ENCODE data around the gene STK11. TPM values are rescaled to one million over a fixed set of nuclear protein-coding genes. Genes with fewer than 3 reads are reported as not detected.

The STK11 gene
- total RNA-seq, 1 donor from 2014 or later = 69.6 TPM

DNA sequence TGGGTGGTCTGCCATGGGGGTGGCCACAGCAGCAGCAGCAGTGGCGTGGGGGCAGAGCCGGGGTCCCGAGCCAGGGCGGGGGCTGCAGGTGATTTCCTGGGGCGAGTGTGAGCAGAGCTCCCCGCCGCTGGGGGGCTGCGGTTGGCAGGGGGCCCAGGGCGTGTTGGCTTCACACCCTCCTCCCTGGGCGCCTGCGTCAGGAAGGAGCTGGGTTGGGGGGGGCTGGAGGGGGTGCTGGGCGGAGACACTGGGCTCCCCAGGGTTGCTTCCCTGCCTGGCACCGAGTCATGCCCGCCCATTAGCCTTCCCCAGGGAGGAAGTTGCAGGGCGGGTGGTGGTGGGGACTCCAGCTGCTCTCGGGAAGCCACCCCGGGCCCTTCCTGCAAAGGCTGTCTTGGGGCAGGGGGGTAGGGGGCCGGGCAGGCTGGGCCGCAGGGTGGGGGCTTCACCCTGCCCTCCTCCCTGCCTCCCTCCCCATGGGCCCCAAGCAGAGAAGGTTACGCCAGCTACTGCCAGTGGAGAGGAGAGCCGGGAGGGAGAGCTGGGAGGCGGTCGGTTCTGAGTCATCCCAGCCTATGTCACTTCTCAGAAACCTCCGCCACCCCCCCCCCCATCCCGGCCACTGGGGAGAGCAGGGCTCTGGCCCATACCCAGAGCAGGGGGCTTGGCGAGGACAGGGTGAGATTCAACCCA is 47.4 kb downstream of the STK11 start:
- peak overlapping the region; percentile 88 for H3K27ac Mint-ChIP-seq
- intact Hi-C loops (cut with micrococcal nuclease) = no loop called here
- H3K27me3 Mint-ChIP-seq (ENCODE audit: insufficient read depth) = no peaks in the 10 kb centered on the region
- H3K4me1 Mint-ChIP-seq (ENCODE audit: low read depth) = peaks cover 12% of the 10 kb centered on the region
- H3K36me3 Mint-ChIP-seq (ENCODE audit: low read depth) = peaks cover 31% of the 10 kb centered on the region
- peak overlapping the region; percentile 95 for H3K4me3 Mint-ChIP-seq
- DNase-seq (ENCODE audit: low spot score) = peak; percentile 64
- no peaks in the 10 kb centered on the region for H3K9me3 Mint-ChIP-seq

DNA sequence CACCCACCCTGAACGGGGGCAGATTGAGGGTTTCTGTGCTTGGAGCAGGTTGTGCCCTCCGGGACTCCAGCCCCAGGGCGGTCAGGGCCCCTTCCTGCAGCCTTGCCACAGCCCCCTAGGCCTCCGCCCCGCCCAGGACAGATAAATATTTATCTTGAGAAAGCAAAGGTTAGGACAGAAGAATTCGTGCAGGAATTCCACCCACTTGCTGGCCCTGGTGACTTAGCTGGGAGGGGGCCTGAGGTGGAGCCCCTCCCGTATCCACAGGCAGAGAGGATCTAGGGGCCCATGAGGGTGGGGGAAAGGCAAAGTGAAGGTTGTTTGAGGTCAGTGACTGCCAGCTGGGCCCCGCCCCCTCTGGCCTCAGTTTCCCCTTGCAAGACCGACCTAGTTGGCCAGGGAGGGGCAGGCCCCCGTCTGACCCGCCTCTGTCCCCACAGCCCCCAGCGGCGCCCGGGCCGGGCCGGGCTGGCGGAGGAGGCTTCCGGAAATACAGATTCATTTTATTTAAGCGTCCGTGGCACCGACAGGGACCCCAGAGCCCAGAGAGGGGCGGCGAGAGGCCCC is 48.0 kb downstream of the STK11 start:
- H3K27me3 Mint-ChIP-seq (ENCODE audit: insufficient read depth) = no peaks in the 10 kb centered on the region
- no peak for DNase-seq (ENCODE audit: low spot score)
- peaks cover 15% of the 10 kb centered on the region for H3K4me1 Mint-ChIP-seq (ENCODE audit: low read depth)
- H3K27ac Mint-ChIP-seq = peak overlapping the region; percentile 88
- H3K36me3 Mint-ChIP-seq (ENCODE audit: low read depth) = peaks cover 34% of the 10 kb centered on the region
- peak overlapping the region; percentile 95 for H3K4me3 Mint-ChIP-seq
- no peaks in the 10 kb centered on the region for H3K9me3 Mint-ChIP-seq
- intact Hi-C loops (cut with micrococcal nuclease) = no loop called here

DNA sequence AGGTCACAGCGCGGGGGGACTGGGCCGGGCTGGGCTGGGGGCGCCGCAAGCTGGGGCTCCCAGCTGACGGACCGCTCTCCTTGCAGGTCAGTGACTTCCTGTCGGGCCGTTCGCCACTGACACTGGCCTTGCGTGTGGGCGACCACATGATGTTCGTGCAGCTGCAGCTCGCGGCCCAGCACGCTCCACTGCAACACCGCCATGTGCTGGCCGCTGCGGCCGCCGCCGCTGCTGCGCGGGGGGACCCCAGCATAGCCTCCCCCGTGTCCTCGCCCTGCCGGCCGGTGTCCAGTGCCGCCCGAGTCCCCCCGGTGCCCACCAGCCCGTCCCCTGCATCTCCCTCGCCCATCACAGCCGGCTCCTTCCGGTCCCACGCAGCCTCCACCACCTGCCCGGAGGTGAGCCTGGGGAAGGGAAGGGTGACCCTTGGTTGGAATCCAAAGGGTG is 48.5 kb downstream of the STK11 start:
- DNase-seq (ENCODE audit: low spot score) = no peak
- peaks cover 20% of the 10 kb centered on the region for H3K4me1 Mint-ChIP-seq (ENCODE audit: low read depth)
- no peak overlapping the region for H3K27ac Mint-ChIP-seq
- H3K4me3 Mint-ChIP-seq = no peak overlapping the region
- H3K36me3 Mint-ChIP-seq (ENCODE audit: low read depth) = peaks cover 39% of the 10 kb centered on the region
- no peaks in the 10 kb centered on the region for H3K27me3 Mint-ChIP-seq (ENCODE audit: insufficient read depth)
- intact Hi-C loops (cut with micrococcal nuclease) = no loop called here
- H3K9me3 Mint-ChIP-seq = no peaks in the 10 kb centered on the region

DNA sequence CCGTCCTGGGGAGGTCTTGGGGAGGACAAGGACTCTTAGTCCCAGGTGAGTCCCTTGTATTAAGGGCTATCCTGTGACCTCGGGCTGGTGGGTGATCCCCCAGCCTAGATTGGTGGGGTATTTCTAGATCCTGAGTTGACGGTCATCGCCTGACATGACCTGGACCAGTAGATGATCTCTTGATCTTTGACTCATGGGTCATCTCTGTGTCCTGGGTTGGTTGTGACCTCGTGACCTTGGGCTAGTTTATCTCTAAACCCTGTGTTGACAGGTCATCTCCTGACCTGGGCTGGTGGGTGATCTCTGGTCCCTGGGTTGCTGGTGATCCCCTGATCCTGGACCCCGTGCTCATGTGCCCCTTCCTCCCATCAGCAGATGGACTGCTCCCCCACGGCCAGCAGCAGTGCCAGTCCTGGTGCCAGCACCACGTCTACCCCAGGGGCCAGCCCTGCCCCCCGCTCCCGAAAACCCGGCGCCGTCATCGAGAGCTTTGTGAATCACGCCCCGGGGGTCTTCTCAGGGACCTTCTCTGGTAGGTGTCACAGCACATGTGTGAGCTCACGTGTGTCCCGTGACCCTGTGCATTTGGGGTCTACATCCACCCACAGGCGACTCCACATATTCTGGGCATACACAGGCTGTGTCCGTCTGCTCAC is 49.1 kb downstream of the STK11 start:
- Mint-ChIP-seq H3K4me3 (peak overlapping the region; percentile 33), H3K27me3 (ENCODE audit: insufficient read depth) (no peaks in the 10 kb centered on the region), H3K36me3 (ENCODE audit: low read depth) (peaks cover 39% of the 10 kb centered on the region), H3K27ac (peak overlapping the region; percentile 61), H3K4me1 (ENCODE audit: low read depth) (peaks cover 26% of the 10 kb centered on the region), H3K9me3 (no peaks in the 10 kb centered on the region)
- no peak for DNase-seq (ENCODE audit: low spot score)
- intact Hi-C loops (cut with micrococcal nuclease) = no loop called here

DNA sequence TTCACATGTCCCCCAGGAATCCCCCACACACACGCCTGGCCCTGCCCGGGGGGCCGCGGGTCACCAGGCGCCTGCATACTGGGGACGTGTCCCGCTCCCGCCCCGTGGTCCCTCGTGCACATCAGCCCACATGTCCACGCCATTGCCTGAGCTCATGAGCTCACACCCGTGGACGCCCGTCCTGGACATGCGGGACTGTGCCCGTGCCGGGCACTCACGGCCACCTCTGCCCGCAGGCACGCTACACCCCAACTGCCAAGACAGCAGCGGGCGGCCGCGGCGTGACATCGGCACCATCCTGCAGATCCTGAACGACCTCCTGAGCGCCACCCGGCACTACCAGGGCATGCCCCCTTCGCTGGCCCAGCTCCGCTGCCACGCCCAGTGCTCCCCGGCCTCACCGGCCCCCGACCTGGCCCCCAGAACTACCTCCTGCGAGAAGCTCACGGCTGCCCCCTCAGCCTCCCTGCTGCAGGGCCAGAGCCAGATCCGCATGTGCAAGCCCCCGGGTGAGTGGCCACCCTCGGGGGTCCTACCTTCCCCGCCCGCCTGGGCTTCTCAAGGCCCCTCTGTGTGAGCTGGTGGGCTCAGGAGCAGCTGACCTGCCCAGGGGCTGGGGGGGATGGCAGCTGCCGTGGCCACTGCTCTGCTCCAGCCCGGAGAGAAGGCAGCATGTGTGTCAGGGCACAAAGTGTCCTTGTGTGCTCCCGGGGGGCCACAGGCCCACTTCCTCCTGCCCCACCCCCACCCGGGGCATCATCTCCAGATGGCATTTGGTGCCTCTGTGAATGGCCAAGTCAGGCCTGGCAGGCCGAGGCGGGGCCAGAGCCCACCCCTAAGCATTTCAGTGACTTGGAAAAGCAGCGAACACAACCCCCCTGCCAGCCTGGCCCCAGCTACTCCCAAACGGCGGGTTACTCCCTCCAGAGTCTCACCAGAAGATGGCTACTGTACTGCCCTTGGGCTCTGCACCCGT is 49.9 kb downstream of the STK11 start:
- no peak for DNase-seq (ENCODE audit: low spot score)
- intact Hi-C loops (cut with micrococcal nuclease) = no loop called here

DNA sequence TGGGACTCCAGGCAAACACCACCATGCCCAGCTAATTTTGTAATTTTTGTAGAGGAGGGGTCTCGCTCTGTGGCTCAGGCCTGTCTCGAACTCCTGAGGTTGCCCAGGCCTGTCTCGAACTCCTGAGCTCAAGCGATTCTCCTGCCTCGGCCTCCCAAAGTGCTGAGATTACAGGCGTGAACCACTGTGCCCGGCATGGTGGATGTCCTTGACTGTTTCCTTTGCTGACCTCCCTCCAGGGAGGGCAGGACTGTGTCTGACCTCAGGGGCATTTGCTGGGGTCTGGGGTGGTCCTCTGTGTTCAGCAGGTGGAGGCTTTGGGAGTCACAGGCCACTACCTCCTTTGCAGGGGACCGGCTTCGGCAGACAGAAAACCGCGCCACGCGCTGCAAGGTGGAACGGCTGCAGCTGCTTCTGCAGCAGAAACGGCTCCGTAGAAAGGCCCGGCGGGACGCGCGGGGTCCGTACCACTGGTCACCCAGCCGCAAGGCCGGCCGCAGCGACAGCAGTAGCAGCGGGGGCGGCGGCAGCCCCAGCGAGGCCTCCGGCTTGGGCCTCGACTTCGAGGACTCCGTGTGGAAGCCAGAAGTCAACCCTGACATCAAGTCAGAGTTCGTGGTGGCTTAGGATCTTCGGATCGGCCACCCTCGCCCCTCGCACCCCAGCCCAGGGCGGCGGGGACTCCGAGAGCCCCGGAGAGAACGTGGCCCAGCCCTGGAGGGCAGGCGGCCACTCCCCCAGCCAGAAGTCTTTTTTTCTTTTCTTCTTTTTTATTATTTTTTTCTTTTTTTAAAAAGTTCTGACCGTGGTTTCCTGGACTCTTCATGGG is 51.3 kb downstream of the STK11 start:
- peaks cover 34% of the 10 kb centered on the region for H3K36me3 Mint-ChIP-seq (ENCODE audit: low read depth)
- DNase-seq (ENCODE audit: low spot score) = no peak
- H3K27me3 Mint-ChIP-seq (ENCODE audit: insufficient read depth) = no peaks in the 10 kb centered on the region
- intact Hi-C loops (cut with micrococcal nuclease) = no loop called here
- H3K27ac Mint-ChIP-seq = peak overlapping the region; percentile 49
- peaks cover 36% of the 10 kb centered on the region for H3K4me1 Mint-ChIP-seq (ENCODE audit: low read depth)
- H3K4me3 Mint-ChIP-seq = peak overlapping the region; percentile 65
- H3K9me3 Mint-ChIP-seq = no peaks in the 10 kb centered on the region

More for the DNA sequence above, 49.9 kb downstream of the STK11 start:
- no peak overlapping the region for H3K27ac Mint-ChIP-seq
- no peaks in the 10 kb centered on the region for H3K9me3 Mint-ChIP-seq
- peaks cover 30% of the 10 kb centered on the region for H3K4me1 Mint-ChIP-seq (ENCODE audit: low read depth)
- peaks cover 40% of the 10 kb centered on the region for H3K36me3 Mint-ChIP-seq (ENCODE audit: low read depth)
- no peaks in the 10 kb centered on the region for H3K27me3 Mint-ChIP-seq (ENCODE audit: insufficient read depth)
- H3K4me3 Mint-ChIP-seq = peak overlapping the region; percentile 33

DNA sequence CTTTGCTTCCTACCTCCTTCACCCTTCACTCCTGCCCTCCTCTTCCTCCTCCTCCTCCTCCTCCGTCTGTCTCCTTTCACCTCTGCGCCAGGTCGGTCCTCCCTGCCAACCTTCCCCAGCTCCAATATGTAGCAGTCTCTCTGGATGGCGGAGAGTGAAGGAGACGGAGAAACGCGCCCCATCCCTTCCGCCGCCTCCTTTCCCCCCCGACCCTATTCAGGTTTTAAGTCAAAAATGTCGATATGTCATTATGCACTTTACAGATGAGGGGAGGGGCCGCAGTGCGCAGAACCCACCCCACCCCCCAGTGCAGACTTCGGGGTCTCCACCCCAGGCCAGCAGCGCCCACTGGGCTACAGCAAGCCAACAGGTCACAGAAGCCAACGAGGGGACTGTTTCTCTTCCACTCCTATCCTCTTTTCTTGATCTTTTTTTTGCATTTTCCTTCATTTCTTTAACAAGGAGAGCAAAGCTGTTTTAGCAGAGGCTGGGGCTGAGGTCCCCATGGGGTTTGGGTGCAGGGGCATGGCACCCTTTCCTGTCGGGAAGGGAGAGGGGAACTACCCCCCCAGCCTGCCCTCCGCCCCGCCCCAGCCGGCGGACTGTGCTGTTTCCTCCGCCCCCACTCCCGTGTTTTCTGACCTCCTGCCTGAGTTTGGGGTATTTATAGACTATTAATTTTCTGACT is 52.0 kb downstream of the STK11 start:
- peak overlapping the region; percentile 49 for H3K27ac Mint-ChIP-seq
- H3K27me3 Mint-ChIP-seq (ENCODE audit: insufficient read depth) = no peaks in the 10 kb centered on the region
- intact Hi-C loops (cut with micrococcal nuclease) = no loop called here
- H3K36me3 Mint-ChIP-seq (ENCODE audit: low read depth) = peaks cover 29% of the 10 kb centered on the region
- peaks cover 39% of the 10 kb centered on the region for H3K4me1 Mint-ChIP-seq (ENCODE audit: low read depth)
- no peaks in the 10 kb centered on the region for H3K9me3 Mint-ChIP-seq
- no peak for DNase-seq (ENCODE audit: low spot score)
- peak overlapping the region; percentile 65 for H3K4me3 Mint-ChIP-seq

DNA sequence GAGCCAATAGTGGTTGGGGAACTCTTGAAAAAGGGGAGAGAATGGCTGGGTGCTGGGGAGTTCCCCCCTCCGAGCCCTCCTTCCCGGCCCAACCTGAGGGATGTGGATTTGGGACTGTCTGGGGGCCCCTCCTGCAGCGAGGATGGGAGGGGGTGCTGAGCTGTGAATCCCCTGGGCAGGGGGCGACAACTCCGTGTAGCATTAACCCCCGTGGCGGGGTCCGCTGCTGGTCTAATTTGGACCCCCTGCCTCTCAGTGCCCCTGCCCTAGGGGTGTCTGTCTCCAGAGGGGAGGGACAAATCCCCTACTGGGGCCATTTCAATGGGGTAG is 52.5 kb downstream of the STK11 start:
- Mint-ChIP-seq H3K4me1 (ENCODE audit: low read depth) (peaks cover 42% of the 10 kb centered on the region), H3K4me3 (peak overlapping the region; percentile 65)
- intact Hi-C loops (cut with micrococcal nuclease) = no loop called here

DNA sequence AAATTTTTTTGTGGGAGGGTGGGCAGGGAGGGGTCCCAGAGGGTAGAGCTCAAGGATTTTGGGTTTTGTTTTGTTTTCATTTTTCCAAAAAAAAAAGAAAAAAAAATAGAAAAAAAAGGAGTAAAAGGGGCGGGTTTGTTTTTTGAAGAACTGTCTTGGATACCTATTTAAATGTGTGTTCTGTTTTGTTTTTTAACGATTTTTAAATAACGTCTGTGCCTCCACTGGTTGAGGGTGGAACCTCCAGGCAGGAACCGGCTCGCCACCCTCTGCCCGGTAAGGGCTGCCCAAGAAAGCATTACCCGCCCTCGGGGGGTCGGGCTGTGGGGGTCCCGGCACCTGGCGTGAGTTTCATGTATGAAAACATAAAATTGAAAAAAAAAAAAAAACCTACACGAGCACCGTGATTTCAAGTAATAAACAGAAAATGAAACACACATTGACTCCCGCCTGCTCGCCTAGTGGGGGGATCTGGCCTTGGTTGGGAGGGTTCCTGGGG is 53.2 kb downstream of the STK11 start:
- Mint-ChIP-seq H3K9me3 (no peaks in the 10 kb centered on the region), H3K27me3 (ENCODE audit: insufficient read depth) (no peaks in the 10 kb centered on the region), H3K4me1 (ENCODE audit: low read depth) (peaks cover 41% of the 10 kb centered on the region), H3K27ac (peak overlapping the region; percentile 98), H3K36me3 (ENCODE audit: low read depth) (peaks cover 28% of the 10 kb centered on the region), H3K4me3 (peak overlapping the region; percentile 86)
- intact Hi-C loops (cut with micrococcal nuclease) = no loop called here
- no peak for DNase-seq (ENCODE audit: low spot score)

More for the DNA sequence above, 52.5 kb downstream of the STK11 start:
- Mint-ChIP-seq H3K27me3 (ENCODE audit: insufficient read depth) (no peaks in the 10 kb centered on the region), H3K27ac (peak overlapping the region; percentile 49), H3K36me3 (ENCODE audit: low read depth) (peaks cover 30% of the 10 kb centered on the region), H3K9me3 (no peaks in the 10 kb centered on the region)
- no peak for DNase-seq (ENCODE audit: low spot score)

DNA sequence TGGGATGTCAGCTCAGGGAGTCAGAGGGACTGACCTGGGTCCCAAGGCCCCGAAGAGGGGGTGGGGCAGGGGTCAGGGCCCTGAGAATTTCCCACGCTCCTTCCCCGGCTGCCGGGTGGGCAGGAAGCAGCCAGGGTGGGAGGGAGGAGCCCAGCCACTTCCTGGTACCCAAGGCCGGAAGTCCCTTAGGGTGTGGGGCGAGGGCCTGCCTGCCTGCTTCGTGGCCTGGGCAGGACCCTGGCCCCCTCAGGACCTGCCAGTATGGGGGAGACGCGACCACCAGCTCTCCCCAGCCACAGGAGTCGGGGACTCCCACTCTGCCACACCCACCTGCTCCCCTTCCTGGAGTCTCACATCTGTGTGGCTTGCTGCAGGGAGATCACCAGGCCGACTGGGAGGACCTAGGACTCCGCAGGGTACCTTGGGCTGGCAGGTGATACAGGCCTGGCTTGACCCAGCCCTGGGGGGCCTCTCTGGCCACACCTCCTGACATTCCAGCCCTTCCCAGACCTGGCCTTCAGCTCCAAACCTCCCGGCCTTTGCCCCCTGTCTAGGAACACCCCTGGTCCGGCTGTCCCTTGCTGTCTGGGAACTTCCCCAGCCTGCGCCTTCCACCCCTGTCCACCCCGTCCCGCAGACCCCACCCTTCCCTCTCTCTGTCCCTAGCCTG is 53.8 kb downstream of the STK11 start:
- peaks cover 41% of the 10 kb centered on the region for H3K4me1 Mint-ChIP-seq (ENCODE audit: low read depth)
- peak overlapping the region; percentile 86 for H3K4me3 Mint-ChIP-seq

More for the DNA sequence above, 53.8 kb downstream of the STK11 start:
- peak; percentile 75 for DNase-seq (ENCODE audit: low spot score)
- Mint-ChIP-seq H3K9me3 (no peaks in the 10 kb centered on the region), H3K36me3 (ENCODE audit: low read depth) (peaks cover 28% of the 10 kb centered on the region), H3K27me3 (ENCODE audit: insufficient read depth) (no peaks in the 10 kb centered on the region), H3K27ac (peak overlapping the region; percentile 98)
- intact Hi-C loops (cut with micrococcal nuclease) = no loop called here
